Stomach (tissue), 9 donors: ENCODE results near the gene NMNAT2. TPM values are rescaled to one million over a fixed set of nuclear protein-coding genes. Genes with fewer than 3 reads are reported as not detected.

Experiments
- DNase-seq, 2 donors: peaks; one replicate each; pipeline versions ENCODE4 v3.0.0 to v3.0.0-alpha.2; 2013 to 2019
- H3K27ac ChIP-seq, 5 donors: fragments of 200-600 bp in 4 of 5; sonication (generic) in 4 of 5; one replicate each; pipeline ENCODE4 v1.5.1; 2013 to 2019; ENCODE audit warnings: mild to moderate bottlenecking in 1 of 5, moderate library complexity in 1 of 5
- H3K27me3 ChIP-seq, 3 donors: fragments of 200-600 bp; sonication (generic); one replicate each; pipeline ENCODE4 v1.5.1; 2017 to 2019; ENCODE audit warnings: mixed run types in 1 of 3
- H3K36me3 ChIP-seq, 4 donors: fragments of 200-600 bp; sonication (generic); 1 replicate in 3 of 4; 2 replicates in 1 of 4; pipeline ENCODE4 v1.5.1; 2016 to 2019
- H3K4me1 ChIP-seq, 4 donors: fragments of 200-600 bp; sonication (generic); one replicate each; pipeline ENCODE4 v1.5.1; 2016 to 2019
- H3K4me3 ChIP-seq, 4 donors: fragments of 200-600 bp; sonication (generic) in 3 of 4; one replicate each; pipeline ENCODE4 v1.5.1; 2016 to 2019; ENCODE audit warnings: mild to moderate bottlenecking in 1 of 4
- H3K9me3 ChIP-seq, 4 donors: fragments of 200-600 bp; sonication (generic); one replicate each; pipeline ENCODE4 v1.5.1; 2016 to 2019
- EP300 ChIP-seq: sonication (generic); formaldehyde crosslinking; IDR thresholded peaks from one replicate; pipeline ENCODE4 v1.6.1; 2017; ENCODE audit warnings: antibody characterized with exemption
- POLR2A ChIP-seq, 4 donors: fragments of 450-650 bp; IDR thresholded peaks; one replicate each; pipeline ENCODE4 v1.6.1; 2016; ENCODE audit warnings: antibody characterized with exemption in 4 of 4, control low read depth in 2 of 4, mild to moderate bottlenecking in 1 of 4, moderate library complexity in 1 of 4
- POLR2AphosphoS5 ChIP-seq, 3 donors: sonication (generic); formaldehyde crosslinking; IDR thresholded peaks; one replicate each; pipeline ENCODE4 v1.6.1; 2016; ENCODE audit warnings: antibody characterized with exemption in 3 of 3
- WGBS, 5 donors: extraction: QIAGEN DNeasy Blood & Tissue Kit in 3 of 5; methylation state at CpG; one replicate each; pipeline versions ENCODE4 v1.1.5 to v1.1.7; 2013 to 2018; 5-methylcytosine and 5-hydroxymethylcytosine counted together
- intact Hi-C: fragments of 100-400 bp; cut with DNase I; formaldehyde crosslinking; loops from one replicate; pipeline ENCODE4 v1.15.1; 2023; ENCODE audit warnings: low total_unique reads
- polyA plus RNA-seq, 3 donors: library from polyadenylated mRNA; stranded (reverse); fragments of 200-250 nt; gene quantifications; one replicate each; pipeline ENCODE4 v1.2.3, GENCODE V29; 2013
- total RNA-seq, 5 donors: library from RNA; depleted of rRNA; stranded (reverse); fragments of >200 nt; gene quantifications; one replicate each; pipeline versions ENCODE4 v1.1.0 to v1.2.3, GENCODE V29; 2014 to 2016
- TF ChIP-seq, protein P1 (sequence below), 7 experiments: fragments of 450-650 bp in 4 of 7; fragments of 200-600 bp in 3 of 7; sonication (generic) in 3 of 7; IDR thresholded peaks; one replicate each; pipeline ENCODE4 v1.5.1; 2016 to 2019; ENCODE audit warnings: antibody characterized with exemption in 7 of 7, control low read depth in 2 of 7, mild to moderate bottlenecking in 1 of 7
- donor health status: healthy with polysubstance abuse.
- donor health status: Bipolar disorder and iron deficiency.
- donor health status: healthy.

Gene NMNAT2
- total and polyA plus RNA-seq, 8 donors: 0.06 to 1.3 (median 0.51) TPM; not detected in 2

DNA sequence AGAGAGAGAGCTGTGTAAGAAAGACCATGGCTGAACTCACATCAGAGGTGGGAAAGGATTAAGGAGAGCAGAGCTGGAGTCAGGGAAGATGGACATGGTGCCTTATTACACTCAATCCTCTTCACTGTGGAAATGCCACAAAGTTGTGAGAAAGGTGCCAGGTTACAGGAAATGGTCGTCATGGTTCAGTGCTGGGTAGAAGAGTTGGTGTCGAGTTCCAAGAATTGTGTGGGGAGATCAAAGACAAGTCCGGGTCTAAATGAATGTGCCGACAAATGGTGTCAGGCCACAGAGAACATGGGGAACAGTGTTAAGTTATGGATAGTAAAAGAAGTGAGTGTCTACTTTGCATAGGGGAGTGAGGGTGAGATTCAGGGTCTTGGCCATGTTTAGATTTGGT lies 191.2 kb downstream of the NMNAT2 start:
- Histone ChIP-seq H3K27me3 (no peaks in the 10 kb centered on the region), H3K9me3 (no peaks in the 10 kb centered on the region), H3K4me3 (no peak overlapping the region), H3K36me3 (no peaks in the 10 kb centered on the region), H3K27ac (no peak overlapping the region), H3K4me1 (peaks cover 0 to 5% (median 0%) of the 10 kb centered on the region in 4 donors)
- DNase-seq: no peak
- TF ChIP-seq POLR2AphosphoS5 (IDR thresholded peaks at IDR 0.05): no peak
- TF ChIP-seq POLR2A (IDR thresholded peaks at IDR 0.05): no peak
- no peak for TF ChIP-seq EP300
- TF ChIP-seq, protein P1, sequence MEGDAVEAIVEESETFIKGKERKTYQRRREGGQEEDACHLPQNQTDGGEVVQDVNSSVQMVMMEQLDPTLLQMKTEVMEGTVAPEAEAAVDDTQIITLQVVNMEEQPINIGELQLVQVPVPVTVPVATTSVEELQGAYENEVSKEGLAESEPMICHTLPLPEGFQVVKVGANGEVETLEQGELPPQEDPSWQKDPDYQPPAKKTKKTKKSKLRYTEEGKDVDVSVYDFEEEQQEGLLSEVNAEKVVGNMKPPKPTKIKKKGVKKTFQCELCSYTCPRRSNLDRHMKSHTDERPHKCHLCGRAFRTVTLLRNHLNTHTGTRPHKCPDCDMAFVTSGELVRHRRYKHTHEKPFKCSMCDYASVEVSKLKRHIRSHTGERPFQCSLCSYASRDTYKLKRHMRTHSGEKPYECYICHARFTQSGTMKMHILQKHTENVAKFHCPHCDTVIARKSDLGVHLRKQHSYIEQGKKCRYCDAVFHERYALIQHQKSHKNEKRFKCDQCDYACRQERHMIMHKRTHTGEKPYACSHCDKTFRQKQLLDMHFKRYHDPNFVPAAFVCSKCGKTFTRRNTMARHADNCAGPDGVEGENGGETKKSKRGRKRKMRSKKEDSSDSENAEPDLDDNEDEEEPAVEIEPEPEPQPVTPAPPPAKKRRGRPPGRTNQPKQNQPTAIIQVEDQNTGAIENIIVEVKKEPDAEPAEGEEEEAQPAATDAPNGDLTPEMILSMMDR (IDR thresholded peaks at IDR 0.05): no peak
- intact Hi-C loops: no loop called here
- WGBS, 5 donors: 65 to 75% (median 72%) methylated on average over 4 of the region's 4 CpGs

DNA sequence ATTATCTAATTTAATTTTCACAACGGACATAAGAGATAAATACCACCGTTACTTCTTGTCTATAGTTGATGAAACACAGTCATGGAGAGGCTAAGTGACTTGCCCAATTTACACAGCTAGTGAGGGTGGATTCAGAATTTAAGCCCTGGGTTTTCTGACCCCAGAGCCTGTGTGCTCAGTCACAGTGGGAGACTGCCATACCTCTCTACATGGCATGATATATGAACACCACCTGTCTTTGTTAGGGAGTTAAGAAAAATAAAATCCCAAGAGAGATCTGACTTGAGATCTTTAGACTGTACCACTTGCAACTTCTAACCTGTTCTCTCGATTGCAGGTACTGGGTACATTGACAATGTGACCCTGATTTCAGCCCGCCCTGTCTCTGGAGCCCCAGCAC lies 191.8 kb downstream of the NMNAT2 start:
- no peak overlapping the region for H3K27ac ChIP-seq
- TF ChIP-seq EP300 (no peak), POLR2AphosphoS5 (IDR thresholded peaks at IDR 0.05) (no peak), POLR2A (IDR thresholded peaks at IDR 0.05) (no peak)
- TF ChIP-seq, protein P1 (IDR thresholded peaks at IDR 0.05): no peak
- H3K9me3 ChIP-seq: no peaks in the 10 kb centered on the region
- no peaks in the 10 kb centered on the region for H3K27me3 ChIP-seq
- 79 to 89% (median 87%) methylated on average over 4 of the region's 4 CpGs for whole genome bisulfite sequencing, 5 donors
- H3K4me1 ChIP-seq: peaks cover 0 to 3% (median 0%) of the 10 kb centered on the region in 4 donors
- DNase-seq: no peak
- intact Hi-C loops: no loop called here
- H3K4me3 ChIP-seq: no peak overlapping the region
- H3K36me3 ChIP-seq: no peaks in the 10 kb centered on the region

DNA sequence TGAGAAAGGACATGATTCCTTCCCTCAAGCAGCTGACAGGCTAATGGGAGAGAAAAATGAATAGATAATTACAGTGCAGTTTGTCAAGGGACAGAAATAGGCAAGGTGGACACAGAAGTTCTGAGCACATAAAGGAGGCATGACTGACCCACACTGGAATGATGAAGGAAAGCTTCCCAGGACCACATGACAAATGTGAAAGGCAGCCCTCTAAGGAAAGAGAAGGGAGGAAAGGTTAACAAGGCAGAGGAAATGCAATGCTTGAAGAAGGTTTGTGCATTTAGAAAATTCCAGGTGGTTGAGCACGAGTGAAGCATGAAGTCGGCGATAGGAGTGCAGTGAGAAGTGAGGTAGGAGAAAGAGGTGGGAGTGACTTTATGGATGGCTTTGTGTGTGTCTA lies 194.7 kb downstream of the NMNAT2 start:
- TF ChIP-seq, protein P1 (IDR thresholded peaks at IDR 0.05): no peak
- no peak for TF ChIP-seq EP300
- TF ChIP-seq POLR2A (IDR thresholded peaks at IDR 0.05): no peak
- no peak for TF ChIP-seq POLR2AphosphoS5 (IDR thresholded peaks at IDR 0.05)
- no peaks in the 10 kb centered on the region for H3K27me3 ChIP-seq
- WGBS, 5 donors: 74 to 93% (median 86%) methylated on average over 3 of the region's 3 CpGs
- intact Hi-C loops: no loop called here
- H3K27ac ChIP-seq: no peak overlapping the region
- no peak overlapping the region for H3K4me3 ChIP-seq
- H3K36me3 ChIP-seq: no peaks in the 10 kb centered on the region
- DNase-seq: no peak
- peaks cover 7 to 13% (median 11%) of the 10 kb centered on the region in 4 donors for H3K4me1 ChIP-seq
- no peaks in the 10 kb centered on the region for H3K9me3 ChIP-seq

DNA sequence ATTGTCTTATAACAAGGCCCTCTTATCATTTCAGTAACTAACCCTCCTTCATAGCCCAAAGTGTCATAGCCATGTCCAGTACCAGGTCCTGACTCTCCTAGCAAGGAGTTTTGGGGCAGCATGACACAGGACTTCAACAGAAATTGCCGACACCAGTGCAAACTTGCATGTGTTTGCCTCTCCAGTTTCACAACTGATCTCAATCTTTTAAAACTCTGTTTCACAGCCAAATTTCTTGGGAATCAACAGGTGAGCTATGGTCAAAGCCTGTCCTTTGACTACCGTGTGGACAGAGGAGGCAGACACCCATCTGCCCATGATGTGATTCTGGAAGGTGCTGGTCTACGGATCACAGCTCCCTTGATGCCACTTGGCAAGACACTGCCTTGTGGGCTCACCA lies 195.3 kb downstream of the NMNAT2 start:
- TF ChIP-seq EP300 (no peak), POLR2AphosphoS5 (IDR thresholded peaks at IDR 0.05) (no peak), POLR2A (IDR thresholded peaks at IDR 0.05) (no peak)
- TF ChIP-seq, protein P1 (IDR thresholded peaks at IDR 0.05): no peak
- Histone ChIP-seq H3K9me3 (no peaks in the 10 kb centered on the region), H3K27ac (no peak overlapping the region), H3K27me3 (no peaks in the 10 kb centered on the region), H3K36me3 (no peaks in the 10 kb centered on the region), H3K4me1 (peaks cover 7 to 18% (median 16%) of the 10 kb centered on the region in 4 donors), H3K4me3 (no peak overlapping the region)
- no peak for DNase-seq
- WGBS, 5 donors: 91 to 97% (median 94%) methylated on average over 3 of the region's 3 CpGs
- intact Hi-C loops: no loop called here
